Mesothelial cell of epicardium (in vitro differentiated cells): ENCODE measurements around the gene C1QB. TPM values are rescaled to one million over a fixed set of nuclear protein-coding genes. Genes with fewer than 3 reads are reported as not detected.

Experiments used
- DNase-seq, 2 experiments: peaks; one replicate each; pipeline ENCODE4 v3.0.0; 2021; ENCODE audit warnings: low spot score in 2 of 2; ENCODE audit not compliant: unreplicated experiment in 2 of 2
- H3K27ac Mint-ChIP-seq: 2 replicates; pipeline ENCODE4 v1.8.0; 2021; ENCODE audit warnings: mixed read lengths
- H3K27me3 Mint-ChIP-seq: 2 replicates; pipeline ENCODE4 v1.8.0; 2021; ENCODE audit warnings: low read depth, mixed read lengths
- H3K36me3 Mint-ChIP-seq: 2 replicates; pipeline ENCODE4 v1.8.0; 2021; ENCODE audit warnings: mixed read lengths
- H3K4me1 Mint-ChIP-seq: 2 replicates; pipeline ENCODE4 v1.8.0; 2021; ENCODE audit warnings: mixed read lengths
- H3K4me3 Mint-ChIP-seq: 2 replicates; pipeline ENCODE4 v1.8.0; 2021; ENCODE audit warnings: mild to moderate bottlenecking, moderate library complexity, mixed read lengths
- H3K9me3 Mint-ChIP-seq: 2 replicates; pipeline ENCODE4 v1.8.0; 2021; ENCODE audit warnings: mixed read lengths
- CTCF ChIP-seq: fragments of 200-600 bp; sonication (generic); IDR thresholded peaks from one replicate; pipeline ENCODE4 v1.5.0; 2021; ENCODE audit warnings: antibody characterized with exemption; ENCODE audit not compliant: unreplicated experiment
- microRNA-seq: library from miRNA; unstranded; fragments of <30 nt; microRNA quantifications from one replicate; pipeline ENCODE4 v1.2.0, GENCODE V29; 2021; ENCODE audit warnings: inconsistent platforms, mixed read lengths
- total RNA-seq: library from RNA; stranded (reverse); gene quantifications from 3 replicates; pipeline ENCODE4 v1.2.1, GENCODE V29; 2021

The C1QB gene
- total RNA-seq, 1 donor from 2014 or later = not detected

GRCh38 chr1:22708777-22709176 lies 55.7 kb downstream of the C1QB start:
- H3K27ac Mint-ChIP-seq = no peak overlapping the region
- H3K36me3 Mint-ChIP-seq = no peaks in the 10 kb centered on the region
- TF ChIP-seq CTCF = no peak
- no peak for DNase-seq
- H3K27me3 Mint-ChIP-seq = no peaks in the 10 kb centered on the region
- H3K9me3 Mint-ChIP-seq = no peaks in the 10 kb centered on the region
- peaks cover 39% of the 10 kb centered on the region for H3K4me1 Mint-ChIP-seq
- H3K4me3 Mint-ChIP-seq = peak overlapping the region; percentile 20

- no peak for DNase-seq
- H3K27me3 Mint-ChIP-seq = no peaks in the 10 kb centered on the region
- peak; percentile 54 for TF ChIP-seq CTCF
- no peaks in the 10 kb centered on the region for H3K36me3 Mint-ChIP-seq
- no peak overlapping the region for H3K27ac Mint-ChIP-seq
- no peaks in the 10 kb centered on the region for H3K9me3 Mint-ChIP-seq
- peak overlapping the region; percentile 74 for H3K4me3 Mint-ChIP-seq
- peaks cover 43% of the 10 kb centered on the region for H3K4me1 Mint-ChIP-seq
Measured at GRCh38 chr1:22709227-22709626, 56.2 kb downstream of the C1QB start.

GRCh38 chr1:22709891-22710700 lies 57.1 kb downstream of the C1QB start:
- Mint-ChIP-seq H3K36me3 (no peaks in the 10 kb centered on the region), H3K9me3 (no peaks in the 10 kb centered on the region), H3K4me1 (peaks cover 48% of the 10 kb centered on the region), H3K4me3 (peak overlapping the region; percentile 74), H3K27ac (peak overlapping the region; percentile 93), H3K27me3 (no peaks in the 10 kb centered on the region)
- no peak for TF ChIP-seq CTCF
- DNase-seq = peak; percentile 75 to 80

- Mint-ChIP-seq H3K9me3 (no peaks in the 10 kb centered on the region), H3K4me3 (peak within 1 kb of the TSS; percentile 83), H3K36me3 (no peaks in the 10 kb centered on the region), H3K27ac (peak within 1 kb of the TSS; percentile 93), H3K27me3 (no peaks in the 10 kb centered on the region), H3K4me1 (peaks cover 53% of the 10 kb centered on the region)
- TF ChIP-seq CTCF = no peak
- no peak for DNase-seq
Measured at GRCh38 chr1:22710701-22711049, 57.6 kb downstream of the C1QB start, which contains the start of gene EPHB2. Gene EPHB2 (plus strand): TSS chr1:22710839. CDS start chr1:22710983, 144 bp downstream.

GRCh38 chr1:22711071-22711470 lies 58.0 kb downstream of the C1QB start:
- Mint-ChIP-seq H3K9me3 (no peaks in the 10 kb centered on the region), H3K27me3 (no peaks in the 10 kb centered on the region), H3K36me3 (no peaks in the 10 kb centered on the region), H3K27ac (no peak overlapping the region), H3K4me1 (peaks cover 57% of the 10 kb centered on the region), H3K4me3 (no peak overlapping the region)
- no peak for DNase-seq
- TF ChIP-seq CTCF = no peak

Small RNA genes within 50 kb of the gene (microRNA-seq; reads per million reads assigned to microRNA genes)
- gene MIR6127 = not detected

Other genes starting within 250 kb of the C1QB start
- 24.3 to 26.8 TPM (median 24.8 TPM) in 3 replicates for gene ZBTB40, start 201.4 kb upstream of the C1QB start, total RNA-seq
- 0.09 TPM in 1 of 3 replicates, not detected in the others for gene EPHA8, start 89.7 kb upstream of the C1QB start, total RNA-seq
- gene C1QA, start 16.6 kb upstream of the C1QB start, total RNA-seq = not detected in 3 replicates
- gene C1QC, start 9.6 kb upstream of the C1QB start, total RNA-seq = not detected in 3 replicates
- gene EPHB2, start 57.6 kb downstream of the C1QB start, total RNA-seq = 125 to 133 TPM (median 130 TPM) in 3 replicates